HL-60 (cell line): ENCODE measurements around the gene HDAC8.

Experiments
- DNase-seq, 2 experiments: peaks; one replicate each; pipeline ENCODE4 v3.0.0-alpha.2; 2010 to 2020; ENCODE audit warnings: low read depth in 1 of 2, low spot score in 1 of 2
- H3K27ac ChIP-seq: fragments of 250-450 bp; sonication (Bioruptor Pico); replicated peaks from 2 replicates; pipeline ENCODE4 v1.5.1; 2020; ENCODE audit warnings: mild to moderate bottlenecking, moderate library complexity
- H3K27me3 ChIP-seq: fragments of 250-450 bp; sonication (Bioruptor Pico); 2 replicates; pipeline ENCODE4 v1.5.1; 2021; ENCODE audit warnings: mild to moderate bottlenecking, moderate library complexity; ENCODE audit not compliant: insufficient read depth, poor library complexity, severe bottlenecking
- H3K4me3 ChIP-seq: replicated peaks from 2 replicates; pipeline ENCODE4 v1.5.1; 2011; ENCODE audit warnings: mild to moderate bottlenecking, control low read depth, low read length; ENCODE audit not compliant: insufficient read depth
- CTCF ChIP-seq: IDR thresholded peaks from one replicate; pipeline ENCODE4 v1.5.1; 2011; ENCODE audit warnings: low read length, control low read depth, inconsistent platforms; ENCODE audit not compliant: insufficient read depth
- GABPA ChIP-seq: IDR thresholded peaks from 2 replicates; pipeline ENCODE4 v1.6.1; 2012; ENCODE audit warnings: low read depth
- POLR2AphosphoS5 ChIP-seq: IDR thresholded peaks from 2 replicates; pipeline ENCODE4 v1.6.1; 2012; ENCODE audit warnings: low read depth
- REST ChIP-seq: IDR thresholded peaks from 2 replicates; pipeline ENCODE4 v1.6.1; 2012; ENCODE audit warnings: low read depth; ENCODE audit not compliant: insufficient replicate concordance
- SPI1 ChIP-seq: IDR thresholded peaks from 2 replicates; pipeline ENCODE4 v1.6.1; 2012; ENCODE audit warnings: low read depth, mild to moderate bottlenecking, borderline replicate concordance

HDAC8 gene

GRCh38 chrX:72340626-72341025, 232.0 kb downstream of the HDAC8 start:
- no peak for DNase-seq
- Histone ChIP-seq H3K4me3 (no peak overlapping the region), H3K27ac (no peak overlapping the region), H3K27me3 (no peaks in the 10 kb centered on the region)
- no peak for TF ChIP-seq REST
- TF ChIP-seq CTCF = no peak
- no peak for TF ChIP-seq SPI1
- no peak for TF ChIP-seq POLR2AphosphoS5
- TF ChIP-seq GABPA = no peak

GRCh38 chrX:72340041-72340440, 232.6 kb downstream of the HDAC8 start:
- TF ChIP-seq REST = no peak
- no peak for TF ChIP-seq CTCF
- TF ChIP-seq SPI1 = no peak
- no peak for TF ChIP-seq POLR2AphosphoS5
- no peak for TF ChIP-seq GABPA
- H3K4me3 ChIP-seq = no peak overlapping the region
- H3K27ac ChIP-seq = no peak overlapping the region
- no peaks in the 10 kb centered on the region for H3K27me3 ChIP-seq
- DNase-seq = no peak

- no peak for DNase-seq
- no peak overlapping the region for H3K4me3 ChIP-seq
- H3K27ac ChIP-seq = no peak overlapping the region
- H3K27me3 ChIP-seq = no peaks in the 10 kb centered on the region
- TF ChIP-seq GABPA (no peak), REST (no peak), SPI1 (no peak), CTCF (no peak), POLR2AphosphoS5 (no peak)
Observed at GRCh38 chrX:72330131-72330530, 242.5 kb downstream of the HDAC8 start.
